HG03558 (cell line): ENCODE results near the gene MCM3AP.
"Not testable (repeated sequence)": the region's sequence is repeated elsewhere in the genome, so short reads cannot be mapped to it uniquely, and the experiment has no call there.

Experiments
- ATAC-seq: cut with Tn5 transposase; IDR thresholded peaks from one replicate; pipeline ENCODE4 v1.9.1; 2021; ENCODE audit warnings: moderate number of reproducible peaks; ENCODE audit not compliant: unreplicated experiment; ENCODE audit errors: extremely low read depth

MCM3AP gene

GRCh38 chr21:46246345-46246744 lies 39.1 kb downstream of the MCM3AP start:
- no peak for ATAC-seq

DNA sequence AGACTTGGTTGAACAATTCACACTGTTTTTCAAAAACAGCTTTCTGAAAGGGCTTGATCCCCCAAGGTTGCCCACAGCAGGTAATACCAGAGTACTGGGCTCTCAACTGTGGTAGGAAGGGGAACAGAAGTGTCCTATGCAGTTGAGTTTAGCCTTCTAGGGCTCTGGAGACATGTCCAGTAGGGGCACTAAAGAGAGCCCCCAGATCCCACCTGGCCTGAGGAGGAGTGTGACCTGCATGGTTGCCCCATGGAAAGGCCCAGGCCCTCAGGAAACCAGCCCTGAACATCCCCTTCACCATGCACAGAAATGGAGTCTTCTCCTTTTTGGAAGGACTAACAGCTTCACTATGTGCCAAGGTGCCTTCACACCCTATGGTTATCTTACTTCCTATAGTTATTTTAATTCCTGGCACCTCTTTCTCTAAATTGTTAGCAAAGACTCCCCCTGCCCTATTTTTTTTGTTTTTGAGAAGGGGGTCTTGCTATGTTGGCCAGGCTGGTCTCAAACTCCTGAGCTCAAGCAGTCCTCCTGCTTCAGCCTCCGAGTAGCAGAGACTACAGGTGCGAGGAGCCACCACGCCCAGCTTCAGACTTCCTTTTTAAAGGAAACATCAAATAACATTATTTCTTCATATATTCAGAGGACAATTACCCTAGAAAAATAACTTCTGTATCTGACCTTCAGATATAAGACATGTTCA lies 40.0 kb downstream of the MCM3AP start:
- ATAC-seq: no peak

DNA sequence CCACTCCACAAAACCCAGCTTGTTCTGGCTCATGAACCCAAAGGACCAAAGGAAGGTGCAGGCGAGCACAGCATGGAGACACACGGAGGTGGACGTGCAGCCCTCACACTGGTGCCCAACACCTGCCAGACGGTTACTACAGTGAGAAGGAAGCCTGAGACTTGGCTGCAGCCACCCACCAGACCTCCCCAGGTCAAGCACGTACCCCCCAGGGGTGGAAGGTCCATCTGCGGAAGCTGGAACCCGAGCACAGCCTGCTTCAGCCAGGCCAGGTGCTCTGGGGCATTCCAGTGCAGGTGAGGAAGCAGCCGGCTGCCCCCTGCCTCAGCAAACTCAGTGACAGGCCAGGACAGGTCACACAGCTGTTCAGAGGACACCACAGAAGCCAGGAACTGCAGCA lies 40.8 kb downstream of the MCM3AP start:
- ATAC-seq: no peak

DNA sequence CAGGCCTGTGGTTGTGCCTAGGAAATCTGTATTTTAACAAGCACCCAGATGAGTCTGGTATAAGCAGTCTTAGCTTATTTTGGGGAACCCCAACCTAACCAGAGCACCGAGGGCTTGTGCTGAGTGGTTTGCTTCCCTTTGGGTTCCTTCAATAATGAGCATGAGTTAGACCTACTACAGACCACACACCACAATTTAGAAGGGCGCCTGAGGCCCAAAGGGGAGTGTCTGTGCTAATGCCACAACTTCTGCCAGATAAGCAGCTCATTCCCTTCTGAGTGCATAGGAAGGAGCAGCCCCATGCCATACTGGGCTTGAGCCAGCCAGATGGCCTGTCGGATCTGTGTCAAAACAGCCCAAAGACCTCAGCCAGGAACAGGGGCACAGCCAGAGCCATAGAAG lies 41.5 kb downstream of the MCM3AP start:
- ATAC-seq: no peak

GRCh38 chr21:46243325-46243724 lies 42.1 kb downstream of the MCM3AP start:
- no peak for ATAC-seq

GRCh38 chr21:46241577-46241976 lies 43.8 kb downstream of the MCM3AP start:
- not testable (repeated sequence) for ATAC-seq

DNA sequence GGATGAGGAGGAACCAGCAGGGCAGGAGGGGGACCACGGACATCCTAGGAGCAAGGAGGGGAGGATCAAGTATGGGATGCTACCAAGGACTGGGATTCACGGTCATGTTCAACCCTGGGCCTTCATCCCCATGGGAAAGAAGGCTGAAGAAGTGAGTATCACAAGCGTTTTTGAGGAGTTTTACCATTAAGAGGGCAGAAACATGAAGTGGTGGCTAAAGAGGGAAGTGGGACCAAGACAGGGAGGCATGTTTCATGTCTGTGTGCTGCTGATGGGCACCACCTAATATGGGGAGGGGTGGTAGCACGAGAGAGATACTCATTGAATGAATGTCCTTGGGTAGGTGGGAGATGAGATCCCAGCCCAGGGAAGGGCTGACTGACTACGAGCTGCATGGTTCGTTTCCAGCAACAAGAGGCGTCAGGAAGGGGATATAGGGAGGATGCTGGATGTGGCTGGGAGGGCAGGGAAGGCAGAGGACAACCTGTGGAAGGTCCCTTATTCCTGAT lies 45.5 kb downstream of the MCM3AP start:
- ATAC-seq: no peak

DNA sequence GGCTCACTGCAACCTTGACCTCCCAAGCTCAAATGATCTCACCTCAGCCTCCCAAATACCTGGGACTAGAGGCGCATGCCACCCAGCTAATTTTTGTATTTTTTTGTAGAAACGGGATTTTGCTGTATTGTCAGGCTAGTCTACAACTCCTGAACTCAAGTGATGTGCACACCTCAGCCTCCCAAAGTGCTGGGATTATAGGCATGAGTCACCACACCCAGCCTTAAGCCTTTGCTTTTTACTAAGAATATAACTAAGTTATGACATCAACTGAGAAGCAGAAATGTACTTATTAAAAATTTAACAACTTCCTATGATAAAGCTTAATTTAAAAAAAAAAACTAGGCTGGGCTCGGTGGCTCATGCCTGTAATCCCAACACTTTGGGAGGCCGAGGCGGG lies 47.9 kb downstream of the MCM3AP start:
- no peak for ATAC-seq

GRCh38 chr21:46234436-46234950 lies 50.9 kb downstream of the MCM3AP start:
- no peak for ATAC-seq

GRCh38 chr21:46229923-46230260 lies 55.5 kb downstream of the MCM3AP start:
- no peak for ATAC-seq

GRCh38 chr21:46229133-46229922 lies 56.1 kb downstream of the MCM3AP start:
- ATAC-seq: no peak

- ATAC-seq: peak; percentile 46
Observed at GRCh38 chr21:46228345-46229051, 56.9 kb downstream of the MCM3AP start, which contains the start of gene LSS. LSS (minus strand) TSS chr21:46228774; CDS start chr21:46228745, 29 bp downstream.

DNA sequence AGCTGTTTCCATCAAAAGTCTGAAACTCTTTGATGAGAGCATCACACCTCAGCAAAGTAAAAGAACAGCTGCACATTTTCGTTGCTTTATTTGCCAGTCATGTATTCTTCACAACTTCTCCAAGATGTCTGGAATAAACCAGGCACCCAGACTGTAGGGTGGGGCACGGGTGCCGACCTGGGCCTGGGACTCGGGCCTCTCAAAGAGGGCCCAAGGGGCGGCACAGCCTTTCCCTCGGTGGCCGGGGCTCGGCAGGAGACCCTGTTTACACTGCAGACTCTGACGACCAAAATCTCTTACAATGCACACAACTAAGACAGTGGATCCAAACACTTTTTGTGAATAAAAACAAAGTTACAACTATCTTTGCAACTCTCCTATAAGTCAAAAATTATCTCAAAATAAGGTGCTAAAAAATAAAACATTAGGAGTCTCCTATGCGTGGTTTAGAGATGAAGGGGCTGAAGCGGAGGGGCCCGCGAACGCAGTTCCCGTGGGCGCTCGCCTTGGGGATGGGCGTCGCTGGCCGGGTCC lies 57.5 kb downstream of the MCM3AP start:
- no peak for ATAC-seq

DNA sequence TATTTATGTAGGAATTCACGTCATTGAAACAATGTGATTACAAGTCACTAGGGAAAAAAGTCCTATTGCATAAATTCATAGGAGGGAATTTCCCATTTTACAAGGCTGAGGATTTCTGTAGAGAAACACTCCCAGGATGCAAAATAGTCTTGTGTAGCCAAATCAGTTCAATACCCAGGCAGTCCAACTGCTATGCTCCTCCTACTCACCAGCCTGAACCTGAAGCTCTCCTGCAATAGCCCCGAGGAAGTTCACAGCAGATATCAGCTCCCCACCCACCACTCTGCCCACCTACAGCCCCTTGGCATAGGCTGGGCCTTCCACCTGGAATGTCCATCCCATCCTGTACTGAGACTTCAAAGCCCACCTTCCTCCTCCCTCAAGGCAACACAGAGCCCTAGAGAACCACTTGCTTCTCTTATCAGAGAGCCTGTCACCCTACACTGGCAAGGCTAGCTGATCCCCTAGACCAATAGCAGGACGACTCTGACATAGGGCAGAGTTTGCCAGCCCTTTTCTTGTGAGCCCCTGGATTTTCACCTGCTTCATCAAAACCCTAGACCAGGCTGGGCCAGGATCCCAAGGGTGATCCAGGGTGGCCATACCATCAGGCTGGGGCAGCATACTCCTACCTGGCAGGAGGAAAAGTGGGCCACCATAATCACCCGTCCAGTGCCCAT lies 58.4 kb downstream of the MCM3AP start:
- ATAC-seq: no peak

DNA sequence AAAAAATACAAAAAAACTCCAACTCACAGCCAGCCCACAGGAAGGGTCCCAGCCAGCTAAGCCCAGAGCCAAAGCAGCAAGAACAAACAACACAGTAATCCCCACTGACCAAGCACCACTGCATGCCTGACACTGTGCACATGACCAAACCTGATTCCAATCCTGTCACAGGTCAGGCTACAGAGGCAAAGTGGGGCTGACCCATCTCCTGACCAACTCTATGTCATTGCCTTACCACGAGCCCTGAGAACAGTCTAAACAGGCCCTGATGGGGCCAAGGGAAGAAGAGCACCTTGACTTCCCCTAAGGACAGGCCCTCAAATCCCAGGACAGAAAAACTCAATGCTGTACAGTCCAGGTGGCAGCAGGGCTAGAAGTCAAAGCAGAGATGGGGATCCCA lies 59.3 kb downstream of the MCM3AP start:
- ATAC-seq: no peak

DNA sequence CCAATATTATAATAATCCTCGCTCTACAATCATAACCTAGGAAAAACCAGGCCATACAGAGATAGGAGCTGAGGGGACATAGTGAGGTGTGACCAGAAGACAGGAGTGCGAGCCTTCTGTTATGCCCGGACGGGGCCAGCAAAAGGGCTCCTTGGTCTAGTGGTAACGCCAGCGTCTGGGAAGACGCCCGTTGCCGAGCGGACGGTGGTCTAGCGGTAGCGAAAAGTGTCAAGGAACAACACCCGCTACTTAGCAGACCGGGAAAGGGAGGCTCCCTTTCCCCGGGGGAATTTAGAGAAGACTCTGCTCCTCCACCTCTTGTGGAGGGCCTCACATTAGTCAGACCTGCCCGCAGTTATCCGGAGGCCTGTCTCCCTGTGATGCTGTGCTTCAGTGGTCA lies 61.8 kb downstream of the MCM3AP start:
- not testable (repeated sequence) for ATAC-seq

DNA sequence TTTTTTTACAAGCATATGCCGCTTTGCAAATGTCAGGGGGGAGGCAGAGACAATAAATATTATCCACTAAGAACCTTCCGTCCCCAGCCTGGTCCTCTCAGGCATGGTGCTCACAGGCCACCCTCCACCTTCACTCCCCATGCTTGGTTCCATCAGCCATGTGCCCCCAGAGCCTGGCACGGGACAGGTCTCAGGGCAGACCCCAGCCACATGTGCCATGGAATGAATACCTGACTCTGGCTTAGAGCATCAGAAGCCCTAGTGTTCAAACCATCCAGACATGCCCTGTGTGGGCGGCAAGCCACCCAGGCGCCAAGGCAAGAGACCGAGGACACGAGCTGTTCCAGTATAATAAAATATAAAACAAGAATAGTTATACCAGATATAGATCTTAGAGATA lies 62.2 kb downstream of the MCM3AP start:
- no peak for ATAC-seq

DNA sequence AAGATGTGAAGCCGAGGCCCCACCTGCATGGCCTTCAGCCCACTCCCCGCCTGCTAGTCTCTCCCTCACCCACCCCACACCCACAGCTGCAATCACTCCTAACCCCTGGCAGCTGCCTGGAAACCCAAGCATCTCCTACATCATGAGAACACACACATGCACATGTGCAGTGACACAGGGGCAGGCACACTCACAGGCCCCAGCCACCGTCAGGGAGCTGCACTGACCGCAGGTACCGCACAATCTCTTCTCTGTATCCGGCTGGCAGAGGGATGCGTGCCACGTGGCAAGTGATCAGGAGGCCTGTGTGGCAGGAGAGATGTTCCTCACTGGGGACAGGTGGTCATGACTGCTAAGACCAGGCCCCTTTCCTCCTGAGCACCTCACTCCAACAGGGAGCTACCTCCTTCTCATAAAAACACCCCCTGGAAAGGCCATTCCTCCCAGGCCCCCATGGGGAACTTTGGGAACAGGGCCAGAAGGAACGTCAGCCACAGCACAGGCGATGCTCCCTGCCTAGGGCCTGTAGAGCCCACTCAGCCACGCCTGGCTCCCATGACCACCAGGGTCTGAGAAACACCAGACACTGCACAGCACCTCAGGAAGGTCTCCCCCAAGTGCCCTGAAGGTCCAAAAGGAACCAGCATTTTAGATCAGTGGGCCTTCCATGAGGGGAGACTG lies 62.8 kb downstream of the MCM3AP start:
- no peak for ATAC-seq

- ATAC-seq: no peak
Observed at GRCh38 chr21:46221664-46222435, 63.6 kb downstream of the MCM3AP start.
